ENCODE results near the gene WNT8B. TPM values are rescaled to one million over a fixed set of nuclear protein-coding genes. Genes with fewer than 3 reads are reported as not detected.

Gene WNT8B
- total and polyA plus RNA-seq, 10 of the 15 experiments (the other 5 are each of a cell fraction or from before 2014, with no cell fraction given) = not detected

DNA sequence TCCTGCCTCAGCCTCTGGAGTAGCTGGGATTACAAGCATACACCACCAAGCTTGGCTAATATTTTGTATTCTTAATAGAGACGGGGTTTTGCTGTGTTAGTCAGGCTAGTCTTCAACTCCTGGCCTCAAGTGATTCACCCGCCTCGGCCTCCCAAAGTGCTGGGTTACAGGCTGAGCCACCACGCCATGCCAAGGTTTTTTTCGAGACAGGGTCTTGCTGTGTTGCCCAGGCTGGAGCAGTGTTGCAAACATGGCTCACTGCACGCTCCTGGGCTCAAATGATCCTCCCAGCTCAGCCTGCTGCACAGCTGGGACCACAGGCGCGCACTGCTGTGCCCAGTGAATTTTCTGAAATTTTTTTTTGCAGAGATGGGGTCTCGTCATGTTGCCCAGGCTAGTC, 60.1 kb downstream of the WNT8B start:
- TF ChIP-seq CHD4 (IDR thresholded peaks at IDR 0.05) (no peak), RAD21 (IDR thresholded peaks at IDR 0.05; ENCODE audit: insufficient read depth, low read depth, low read length) (no peak), JUND (IDR thresholded peaks at IDR 0.05; ENCODE audit: low read depth, low read length) (no peak), FOXM1 (IDR thresholded peaks at IDR 0.05; ENCODE audit: low read depth, low read length) (no peak), SIX5 (IDR thresholded peaks at IDR 0.05; ENCODE audit: low read depth, low read length, severe bottlenecking) (no peak), ZBED1 (IDR thresholded peaks at IDR 0.05; ENCODE audit: borderline replicate concordance) (no peak), MYB (IDR thresholded peaks at IDR 0.05; ENCODE audit: borderline replicate concordance, low read depth, low read length) (no peak), RUNX3 (IDR thresholded peaks at IDR 0.05; ENCODE audit: low read length) (no peak), NRF1 (conservative IDR thresholded peaks at IDR 0.05; ENCODE audit: low read depth, low read length) (no peak), TAF1 (IDR thresholded peaks at IDR 0.05; ENCODE audit: borderline replicate concordance, low read depth, low read length) (no peak), TCF12 (IDR thresholded peaks at IDR 0.05; ENCODE audit: low read depth, low read length) (no peak)
- TF ChIP-seq, protein P1, sequence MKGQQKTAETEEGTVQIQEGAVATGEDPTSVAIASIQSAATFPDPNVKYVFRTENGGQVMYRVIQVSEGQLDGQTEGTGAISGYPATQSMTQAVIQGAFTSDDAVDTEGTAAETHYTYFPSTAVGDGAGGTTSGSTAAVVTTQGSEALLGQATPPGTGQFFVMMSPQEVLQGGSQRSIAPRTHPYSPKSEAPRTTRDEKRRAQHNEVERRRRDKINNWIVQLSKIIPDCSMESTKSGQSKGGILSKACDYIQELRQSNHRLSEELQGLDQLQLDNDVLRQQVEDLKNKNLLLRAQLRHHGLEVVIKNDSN (IDR thresholded peaks at IDR 0.05; ENCODE audit: borderline replicate concordance, extremely low read length, insufficient read depth, low read depth, low read length) = no peak
- TF ChIP-seq, protein P2, sequence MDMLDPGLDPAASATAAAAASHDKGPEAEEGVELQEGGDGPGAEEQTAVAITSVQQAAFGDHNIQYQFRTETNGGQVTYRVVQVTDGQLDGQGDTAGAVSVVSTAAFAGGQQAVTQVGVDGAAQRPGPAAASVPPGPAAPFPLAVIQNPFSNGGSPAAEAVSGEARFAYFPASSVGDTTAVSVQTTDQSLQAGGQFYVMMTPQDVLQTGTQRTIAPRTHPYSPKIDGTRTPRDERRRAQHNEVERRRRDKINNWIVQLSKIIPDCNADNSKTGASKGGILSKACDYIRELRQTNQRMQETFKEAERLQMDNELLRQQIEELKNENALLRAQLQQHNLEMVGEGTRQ (IDR thresholded peaks at IDR 0.05; ENCODE audit: borderline replicate concordance, low read depth, low read length) = no peak
- TF ChIP-seq, protein P3, sequence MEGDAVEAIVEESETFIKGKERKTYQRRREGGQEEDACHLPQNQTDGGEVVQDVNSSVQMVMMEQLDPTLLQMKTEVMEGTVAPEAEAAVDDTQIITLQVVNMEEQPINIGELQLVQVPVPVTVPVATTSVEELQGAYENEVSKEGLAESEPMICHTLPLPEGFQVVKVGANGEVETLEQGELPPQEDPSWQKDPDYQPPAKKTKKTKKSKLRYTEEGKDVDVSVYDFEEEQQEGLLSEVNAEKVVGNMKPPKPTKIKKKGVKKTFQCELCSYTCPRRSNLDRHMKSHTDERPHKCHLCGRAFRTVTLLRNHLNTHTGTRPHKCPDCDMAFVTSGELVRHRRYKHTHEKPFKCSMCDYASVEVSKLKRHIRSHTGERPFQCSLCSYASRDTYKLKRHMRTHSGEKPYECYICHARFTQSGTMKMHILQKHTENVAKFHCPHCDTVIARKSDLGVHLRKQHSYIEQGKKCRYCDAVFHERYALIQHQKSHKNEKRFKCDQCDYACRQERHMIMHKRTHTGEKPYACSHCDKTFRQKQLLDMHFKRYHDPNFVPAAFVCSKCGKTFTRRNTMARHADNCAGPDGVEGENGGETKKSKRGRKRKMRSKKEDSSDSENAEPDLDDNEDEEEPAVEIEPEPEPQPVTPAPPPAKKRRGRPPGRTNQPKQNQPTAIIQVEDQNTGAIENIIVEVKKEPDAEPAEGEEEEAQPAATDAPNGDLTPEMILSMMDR (IDR thresholded peaks at IDR 0.05 in 2 of 3, conservative IDR thresholded peaks at IDR 0.05 in 1 of 3; ENCODE audit: control insufficient read depth in 2 of 3, extremely low read depth in 1 of 3, insufficient read depth in 1 of 3, low read depth in 3 of 3, low read length in 3 of 3) = no peak
- H3K9me3 ChIP-seq (replicated peaks; ENCODE audit: control insufficient read depth, insufficient read depth, low read length) = no peaks in the 10 kb centered on the region
- intact Hi-C loops (cut with micrococcal nuclease; ENCODE audit: unreplicated experiment) (no loop called here), in situ Hi-C loops (cut with MboI) (no loop called here)
- POLR2A ChIA-PET = interaction anchor here (0.9 kb wide), 1 partner anchor 14 kb away, joined by 3 read pairs; no protein-coding TSS in a partner anchor
- H3K36me3 ChIP-seq (ENCODE audit: control insufficient read depth in 2 of 2, insufficient read depth in 2 of 2, low read length in 1 of 2) = peaks cover 9 to 28% of the 10 kb centered on the region in 2 experiments
- FAIRE-seq = no peak
- WGBS (ENCODE audit: insufficient coverage, insufficient replicate concordance, low lambda C conversion rate, missing lambda C conversion rate) = over 99% methylated on average over 9 of the region's 9 CpGs
- no peaks in the 10 kb centered on the region for H4K20me1 ChIP-seq (ENCODE audit: control insufficient read depth, insufficient read depth)
- H3K27me3 ChIP-seq (replicated peaks in 1 of 2; ENCODE audit: control insufficient read depth in 2 of 2, insufficient read depth in 2 of 2, low read length in 1 of 2) = no peaks in the 10 kb centered on the region
- RAD21 ChIA-PET (ENCODE audit: unreplicated experiment) = interaction anchor here (1.0 kb wide), 1 partner anchor 10 kb away, joined by 3 read pairs; no protein-coding TSS in a partner anchor
- DNase-seq (ENCODE audit: low read depth, low spot score) = no peak
- peaks cover 13% of the 10 kb centered on the region for H3K79me2 ChIP-seq (ENCODE audit: control insufficient read depth, insufficient read depth, low read length)
- no peak overlapping the region for H3K4me3 ChIP-seq
- no peak for ATAC-seq
- H2AFZ ChIP-seq (ENCODE audit: control insufficient read depth, low read depth, low read length) = no peak overlapping the region
- no peak overlapping the region for H3K4me2 ChIP-seq (ENCODE audit: control insufficient read depth, insufficient read depth)
- CTCF ChIA-PET = interaction anchor here (1.0 to 3.8 kb wide), 7 partner anchors 11 to 351 kb away, joined by 3 to 16 read pairs (median 5); partner anchors contain the start of gene HIF1AN
- H3K4me1 ChIP-seq (ENCODE audit: control insufficient read depth, insufficient read depth, low read length) = no peaks in the 10 kb centered on the region
- SMC1A ChIA-PET (ENCODE audit: uncharacterized antibody, unreplicated experiment) = interaction anchor here (0.7 to 1.7 kb wide), 2 partner anchors 14 to 22 kb away, joined by 3 to 4 read pairs; no protein-coding TSS in a partner anchor
- H3K27ac ChIP-seq (ENCODE audit: control insufficient read depth, insufficient read depth) = no peak overlapping the region
- no TSS peak for BruUV-seq (replicated peaks)
- no peak overlapping the region for H3K9ac ChIP-seq (ENCODE audit: control insufficient read depth, insufficient read depth, low read length)

Data from GM12878 (cell line).